Nephron progenitor cell (in vitro differentiated cells): ENCODE measurements around the gene ANKRD44.
A peak's percentile ranks its signal among the peaks of the same experiment; 100 is the strongest.

ENCODE experiments used
- DNase-seq: peaks from one replicate; pipeline ENCODE4 v3.0.0; 2021
- H3K27ac Mint-ChIP-seq: 2 replicates; pipeline ENCODE4 v1.8.0; 2021; ENCODE audit warnings: mild to moderate bottlenecking, moderate library complexity, mixed read lengths
- H3K27me3 Mint-ChIP-seq: 2 replicates; pipeline ENCODE4 v1.8.0; 2021; ENCODE audit warnings: mild to moderate bottlenecking, low read depth, mixed read lengths; ENCODE audit not compliant: poor library complexity
- H3K36me3 Mint-ChIP-seq: 2 replicates; pipeline ENCODE4 v1.8.0; 2021; ENCODE audit warnings: low read depth, mixed read lengths
- H3K4me1 Mint-ChIP-seq: 2 replicates; pipeline ENCODE4 v1.8.0; 2021; ENCODE audit warnings: mixed read lengths
- H3K4me3 Mint-ChIP-seq: 2 replicates; pipeline ENCODE4 v1.8.0; 2021; ENCODE audit warnings: mild to moderate bottlenecking, moderate library complexity, mixed read lengths
- H3K9me3 Mint-ChIP-seq: 2 replicates; pipeline ENCODE4 v1.8.0; 2021; ENCODE audit warnings: mild to moderate bottlenecking, moderate library complexity, mixed read lengths
- CTCF ChIP-seq: fragments of 200-600 bp; sonication (generic); IDR thresholded peaks from 2 replicates; pipeline ENCODE4 v1.5.0; 2021; ENCODE audit warnings: antibody characterized with exemption

Gene ANKRD44

GRCh38 chr2:197045115-197045514 lies 265.5 kb downstream of the ANKRD44 start:
- TF ChIP-seq CTCF, result no peak
- DNase-seq, result no peak
- Mint-ChIP-seq H3K36me3 (no peaks in the 10 kb centered on the region), H3K9me3 (no peaks in the 10 kb centered on the region), H3K27me3 (peaks cover 2% of the 10 kb centered on the region), H3K4me1 (no peaks in the 10 kb centered on the region), H3K4me3 (no peak overlapping the region), H3K27ac (peak overlapping the region; percentile 30)

- Mint-ChIP-seq H3K4me1 (no peaks in the 10 kb centered on the region), H3K9me3 (no peaks in the 10 kb centered on the region), H3K4me3 (no peak overlapping the region), H3K36me3 (no peaks in the 10 kb centered on the region), H3K27ac (no peak overlapping the region), H3K27me3 (peaks cover 2% of the 10 kb centered on the region)
- no peak for TF ChIP-seq CTCF
- no peak for DNase-seq
Measured at GRCh38 chr2:197042739-197043196, 267.8 kb downstream of the ANKRD44 start.

GRCh38 chr2:197037863-197038398 lies 272.6 kb downstream of the ANKRD44 start:
- H3K27me3 Mint-ChIP-seq, result no peaks in the 10 kb centered on the region
- no peak overlapping the region for H3K27ac Mint-ChIP-seq
- no peak for DNase-seq
- no peaks in the 10 kb centered on the region for H3K9me3 Mint-ChIP-seq
- no peaks in the 10 kb centered on the region for H3K36me3 Mint-ChIP-seq
- no peak overlapping the region for H3K4me3 Mint-ChIP-seq
- no peak for TF ChIP-seq CTCF
- no peaks in the 10 kb centered on the region for H3K4me1 Mint-ChIP-seq

- H3K27me3 Mint-ChIP-seq, result no peaks in the 10 kb centered on the region
- peaks cover 3% of the 10 kb centered on the region for H3K9me3 Mint-ChIP-seq
- no peaks in the 10 kb centered on the region for H3K36me3 Mint-ChIP-seq
- H3K27ac Mint-ChIP-seq, result no peak overlapping the region
- no peak for TF ChIP-seq CTCF
- no peaks in the 10 kb centered on the region for H3K4me1 Mint-ChIP-seq
- DNase-seq, result no peak
- H3K4me3 Mint-ChIP-seq, result no peak overlapping the region
Measured at GRCh38 chr2:197035002-197035401, 275.6 kb downstream of the ANKRD44 start.

GRCh38 chr2:197034292-197034691 lies 276.3 kb downstream of the ANKRD44 start:
- H3K36me3 Mint-ChIP-seq, result no peaks in the 10 kb centered on the region
- H3K27ac Mint-ChIP-seq, result no peak overlapping the region
- TF ChIP-seq CTCF, result no peak
- H3K9me3 Mint-ChIP-seq, result peaks cover 3% of the 10 kb centered on the region
- H3K4me3 Mint-ChIP-seq, result no peak overlapping the region
- no peaks in the 10 kb centered on the region for H3K27me3 Mint-ChIP-seq
- no peaks in the 10 kb centered on the region for H3K4me1 Mint-ChIP-seq
- DNase-seq, result no peak

GRCh38 chr2:197033222-197033621 lies 277.4 kb downstream of the ANKRD44 start:
- H3K36me3 Mint-ChIP-seq, result no peaks in the 10 kb centered on the region
- H3K4me1 Mint-ChIP-seq, result no peaks in the 10 kb centered on the region
- no peaks in the 10 kb centered on the region for H3K27me3 Mint-ChIP-seq
- no peak for TF ChIP-seq CTCF
- no peak overlapping the region for H3K27ac Mint-ChIP-seq
- no peak overlapping the region for H3K4me3 Mint-ChIP-seq
- no peak for DNase-seq
- H3K9me3 Mint-ChIP-seq, result peaks cover 3% of the 10 kb centered on the region
